ENCODE results near the gene ODF2. TPM values are rescaled to one million over a fixed set of nuclear protein-coding genes. Genes with fewer than 3 reads are reported as not detected.
A peak's percentile ranks its signal among the peaks of the same experiment; 100 is the strongest.

The ODF2 gene
- total and polyA plus RNA-seq, 2 of the 13 experiments (the other 11 are each of a cell fraction or from before 2014, with no cell fraction given), result 9.8 to 31.3 TPM

DNA sequence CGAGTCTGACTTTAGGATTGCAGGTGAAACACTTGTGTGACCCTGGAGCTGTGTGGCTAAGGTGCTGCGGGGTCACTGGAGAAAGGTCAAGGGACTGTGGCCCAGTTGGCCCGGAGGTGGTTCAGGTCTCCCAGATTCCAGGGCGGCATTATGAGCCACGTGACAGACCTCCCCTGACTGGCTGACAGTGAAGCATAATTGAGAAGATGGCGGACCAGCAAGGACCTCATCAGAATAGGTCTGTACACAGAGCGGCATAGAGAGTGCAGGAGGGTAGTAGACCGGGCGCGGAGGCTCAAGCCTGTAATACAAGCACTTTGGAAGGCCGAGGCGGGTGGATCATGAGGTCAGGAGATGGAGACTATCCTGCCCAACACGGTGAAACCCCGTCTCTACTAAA, 815 bp upstream of the ODF2 start:
- intact Hi-C loops (cut with micrococcal nuclease; ENCODE audit: unreplicated experiment) (no loop called here), in situ Hi-C loops (cut with HindIII; ENCODE audit: extremely low pct_ligation_motif_present, low pct_unique_long_range_greater_than_20kb) (no loop called here)
- peak overlapping the region; percentile 61 for H3K4me2 ChIP-seq (ENCODE audit: low read depth, low read length)
- H3K9me3 ChIP-seq (ENCODE audit: low read length), result no peaks in the 10 kb centered on the region
- no peak overlapping the region for H3K9ac ChIP-seq (ENCODE audit: insufficient read depth, low read depth, low read length)
- FAIRE-seq, result peak; percentile 4
- H2AFZ ChIP-seq (ENCODE audit: low read length), result no peak overlapping the region
- ATAC-seq, result peak; percentile 23
- POLR2A ChIA-PET, result interaction anchor here (1.3 kb wide), 1 partner anchor 50 kb away, joined by 3 read pairs; no protein-coding TSS in a partner anchor
- no peaks in the 10 kb centered on the region for H4K20me1 ChIP-seq (ENCODE audit: insufficient read depth, low read length)
- TF ChIP-seq, protein P1, sequence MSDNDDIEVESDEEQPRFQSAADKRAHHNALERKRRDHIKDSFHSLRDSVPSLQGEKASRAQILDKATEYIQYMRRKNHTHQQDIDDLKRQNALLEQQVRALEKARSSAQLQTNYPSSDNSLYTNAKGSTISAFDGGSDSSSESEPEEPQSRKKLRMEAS (IDR thresholded peaks at IDR 0.05), result peak; percentile 54; the same call in 1 of the 2 replicates
- TF ChIP-seq ETV5 (CRISPR knock-in tag; IDR thresholded peaks at IDR 0.05; ENCODE audit: borderline replicate concordance) (no peak), YY1 (IDR thresholded peaks at IDR 0.05; ENCODE audit: insufficient read depth, insufficient replicate concordance, low read depth, low read length) (peak; percentile 63), POLR2A (IDR thresholded peaks at IDR 0.05; ENCODE audit: insufficient read depth in 1 of 2, low read depth in 2 of 2, low read length in 2 of 2) (0 out of 4 replicates have a peak, but pooled peaks of 1 of the 2 experiments have one; percentile 24), EED (CRISPR knock-in tag; IDR thresholded peaks at IDR 0.05) (no peak), NFYC (CRISPR knock-in tag; IDR thresholded peaks at IDR 0.05) (no peak), NFYB (CRISPR knock-in tag; IDR thresholded peaks at IDR 0.05) (peak; percentile 9; the same call in 1 of the 2 replicates), PAF1 (CRISPR knock-in tag; IDR thresholded peaks at IDR 0.05) (no peak), ZBTB38 (CRISPR knock-in tag; IDR thresholded peaks at IDR 0.05) (peak; percentile 74)
- TF ChIP-seq, protein P2, sequence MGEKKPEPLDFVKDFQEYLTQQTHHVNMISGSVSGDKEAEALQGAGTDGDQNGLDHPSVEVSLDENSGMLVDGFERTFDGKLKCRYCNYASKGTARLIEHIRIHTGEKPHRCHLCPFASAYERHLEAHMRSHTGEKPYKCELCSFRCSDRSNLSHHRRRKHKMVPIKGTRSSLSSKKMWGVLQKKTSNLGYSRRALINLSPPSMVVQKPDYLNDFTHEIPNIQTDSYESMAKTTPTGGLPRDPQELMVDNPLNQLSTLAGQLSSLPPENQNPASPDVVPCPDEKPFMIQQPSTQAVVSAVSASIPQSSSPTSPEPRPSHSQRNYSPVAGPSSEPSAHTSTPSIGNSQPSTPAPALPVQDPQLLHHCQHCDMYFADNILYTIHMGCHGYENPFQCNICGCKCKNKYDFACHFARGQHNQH (CRISPR knock-in tag; IDR thresholded peaks at IDR 0.05), result 0 out of 2 replicates have a peak, but pooled peaks have one; percentile 4
- TF ChIP-seq, protein P3, sequence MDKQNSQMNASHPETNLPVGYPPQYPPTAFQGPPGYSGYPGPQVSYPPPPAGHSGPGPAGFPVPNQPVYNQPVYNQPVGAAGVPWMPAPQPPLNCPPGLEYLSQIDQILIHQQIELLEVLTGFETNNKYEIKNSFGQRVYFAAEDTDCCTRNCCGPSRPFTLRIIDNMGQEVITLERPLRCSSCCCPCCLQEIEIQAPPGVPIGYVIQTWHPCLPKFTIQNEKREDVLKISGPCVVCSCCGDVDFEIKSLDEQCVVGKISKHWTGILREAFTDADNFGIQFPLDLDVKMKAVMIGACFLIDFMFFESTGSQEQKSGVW (CRISPR knock-in tag; IDR thresholded peaks at IDR 0.05; ENCODE audit: borderline replicate concordance), result no peak
- TF ChIP-seq, protein P4, sequence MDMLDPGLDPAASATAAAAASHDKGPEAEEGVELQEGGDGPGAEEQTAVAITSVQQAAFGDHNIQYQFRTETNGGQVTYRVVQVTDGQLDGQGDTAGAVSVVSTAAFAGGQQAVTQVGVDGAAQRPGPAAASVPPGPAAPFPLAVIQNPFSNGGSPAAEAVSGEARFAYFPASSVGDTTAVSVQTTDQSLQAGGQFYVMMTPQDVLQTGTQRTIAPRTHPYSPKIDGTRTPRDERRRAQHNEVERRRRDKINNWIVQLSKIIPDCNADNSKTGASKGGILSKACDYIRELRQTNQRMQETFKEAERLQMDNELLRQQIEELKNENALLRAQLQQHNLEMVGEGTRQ (IDR thresholded peaks at IDR 0.05; ENCODE audit: low read depth, low read length), result peak; percentile 35; the same call in 1 of the 2 replicates
- TF ChIP-seq, protein P4 (CRISPR knock-in tag; IDR thresholded peaks at IDR 0.05; ENCODE audit: borderline replicate concordance), result no peak; the same call in 1 of the 2 replicates
- TF ChIP-seq, protein P5, sequence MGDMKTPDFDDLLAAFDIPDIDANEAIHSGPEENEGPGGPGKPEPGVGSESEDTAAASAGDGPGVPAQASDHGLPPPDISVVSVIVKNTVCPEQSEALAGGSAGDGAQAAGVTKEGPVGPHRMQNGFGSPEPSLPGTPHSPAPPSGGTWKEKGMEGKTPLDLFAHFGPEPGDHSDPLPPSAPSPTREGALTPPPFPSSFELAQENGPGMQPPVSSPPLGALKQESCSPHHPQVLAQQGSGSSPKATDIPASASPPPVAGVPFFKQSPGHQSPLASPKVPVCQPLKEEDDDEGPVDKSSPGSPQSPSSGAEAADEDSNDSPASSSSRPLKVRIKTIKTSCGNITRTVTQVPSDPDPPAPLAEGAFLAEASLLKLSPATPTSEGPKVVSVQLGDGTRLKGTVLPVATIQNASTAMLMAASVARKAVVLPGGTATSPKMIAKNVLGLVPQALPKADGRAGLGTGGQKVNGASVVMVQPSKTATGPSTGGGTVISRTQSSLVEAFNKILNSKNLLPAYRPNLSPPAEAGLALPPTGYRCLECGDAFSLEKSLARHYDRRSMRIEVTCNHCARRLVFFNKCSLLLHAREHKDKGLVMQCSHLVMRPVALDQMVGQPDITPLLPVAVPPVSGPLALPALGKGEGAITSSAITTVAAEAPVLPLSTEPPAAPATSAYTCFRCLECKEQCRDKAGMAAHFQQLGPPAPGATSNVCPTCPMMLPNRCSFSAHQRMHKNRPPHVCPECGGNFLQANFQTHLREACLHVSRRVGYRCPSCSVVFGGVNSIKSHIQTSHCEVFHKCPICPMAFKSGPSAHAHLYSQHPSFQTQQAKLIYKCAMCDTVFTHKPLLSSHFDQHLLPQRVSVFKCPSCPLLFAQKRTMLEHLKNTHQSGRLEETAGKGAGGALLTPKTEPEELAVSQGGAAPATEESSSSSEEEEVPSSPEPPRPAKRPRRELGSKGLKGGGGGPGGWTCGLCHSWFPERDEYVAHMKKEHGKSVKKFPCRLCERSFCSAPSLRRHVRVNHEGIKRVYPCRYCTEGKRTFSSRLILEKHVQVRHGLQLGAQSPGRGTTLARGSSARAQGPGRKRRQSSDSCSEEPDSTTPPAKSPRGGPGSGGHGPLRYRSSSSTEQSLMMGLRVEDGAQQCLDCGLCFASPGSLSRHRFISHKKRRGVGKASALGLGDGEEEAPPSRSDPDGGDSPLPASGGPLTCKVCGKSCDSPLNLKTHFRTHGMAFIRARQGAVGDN (CRISPR knock-in tag; IDR thresholded peaks at IDR 0.05), result 0 out of 2 replicates have a peak, but pooled peaks have one; percentile 17
- peaks cover 3 to 10% of the 10 kb centered on the region in 2 experiments; a peak in 4 of 5 replicates for H3K36me3 ChIP-seq (replicated peaks in 1 of 2; ENCODE audit: control insufficient read depth in 1 of 2, insufficient read depth in 2 of 2, low read length in 2 of 2)
- CTCF ChIA-PET (ENCODE audit: low intra/inter-chr PET ratio, low total read pairs), result no interaction called here
- peaks cover 4% of the 10 kb centered on the region for H3K79me2 ChIP-seq (ENCODE audit: insufficient read depth, low read length)
- no peak overlapping the region for H3K27ac ChIP-seq (ENCODE audit: extremely low read length, insufficient read depth, low read length)
- no TSS peak for BruUV-seq (replicated peaks)
- peaks cover 15% of the 10 kb centered on the region for H3K4me1 ChIP-seq (ENCODE audit: insufficient read depth, low read length)
- DNase-seq (ENCODE audit: low spot score), result peak; percentile 15
- 39% methylated on average over 14 of the region's 14 CpGs for WGBS (ENCODE audit: low lambda C conversion rate)
- peaks cover 0 to 21% of the 10 kb centered on the region in 2 experiments; a peak in 3 of 5 replicates for H3K27me3 ChIP-seq (ENCODE audit: control insufficient read depth in 1 of 2, insufficient read depth in 2 of 2, low read length in 2 of 2)
- H3K4me3 ChIP-seq (replicated peaks in 1 of 3; ENCODE audit: insufficient read depth in 1 of 3, low read depth in 2 of 3, low read length in 3 of 3), result peak overlapping the region; percentile 25 to 77 (median 60); a peak in 5 of 6 replicates

Measured in HepG2 (cell line).